PC-9 (cell line): ENCODE data around the gene TRIM74. TPM values are rescaled to one million over a fixed set of nuclear protein-coding genes. Genes with fewer than 3 reads are reported as not detected.
A peak's percentile ranks its signal among the peaks of the same experiment; 100 is the strongest.
"Not testable (repeated sequence)": the region's sequence is repeated elsewhere in the genome, so short reads cannot be mapped to it uniquely, and the experiment has no call there.

Source experiments
- BruUV-seq: library from RNA; stranded (reverse); fragments of 400-500 nt; replicated peaks from 2 replicates; lab custom pipeline; 2021; lab: Mats Ljungman, UMichigan
- CTCF ChIA-PET: fragments of 300-600 bp; sonication (Branson Sonifier 250); formaldehyde crosslinking; loops from one replicate; lab custom pipeline; 2022; ENCODE audit warnings: antibody characterized with exemption; lab: Charles Lee
- POLR2A ChIA-PET: fragments of 300-600 bp; sonication (Branson Sonifier 250); formaldehyde crosslinking; loops from one replicate; lab custom pipeline; 2022; ENCODE audit warnings: antibody characterized with exemption; ENCODE audit not compliant: unreplicated experiment; lab: Charles Lee
- DNase-seq, 2 experiments: peaks; one replicate each; pipeline versions ENCODE4 v3.0.0 to v3.0.0-alpha.2; 2015 to 2022; ENCODE audit warnings: mixed read lengths in 1 of 2
- H2AFZ ChIP-seq: fragments of 200-600 bp; sonication (generic); 2 replicates; pipeline ENCODE4 v1.8.1; 2017; ENCODE audit warnings: antibody characterized with exemption
- H3F3A ChIP-seq: fragments of 200-600 bp; sonication (generic); 2 replicates; pipeline ENCODE4 v1.8.1; 2017; ENCODE audit warnings: antibody characterized with exemption, mild to moderate bottlenecking, low read depth; ENCODE audit not compliant: insufficient read depth
- H3K27ac ChIP-seq: fragments of 200-600 bp; sonication (generic); 2 replicates; pipeline ENCODE4 v1.6.1; 2016; ENCODE audit warnings: mixed run types
- H3K27me3 ChIP-seq: fragments of 200-600 bp; sonication (generic); 2 replicates; pipeline ENCODE4 v1.6.1; 2016; ENCODE audit warnings: low read depth, mixed run types; ENCODE audit not compliant: insufficient read depth
- H3K36me3 ChIP-seq: fragments of 200-600 bp; sonication (generic); 2 replicates; pipeline ENCODE4 v1.6.1; 2016; ENCODE audit warnings: low read depth, mixed run types
- H3K4me1 ChIP-seq: fragments of 200-600 bp; sonication (generic); replicated peaks from 2 replicates; pipeline ENCODE4 v1.6.1; 2016; ENCODE audit warnings: mixed run types; ENCODE audit not compliant: insufficient read depth
- H3K4me2 ChIP-seq: fragments of 200-600 bp; sonication (generic); 2 replicates; pipeline ENCODE4 v1.6.1; 2017; ENCODE audit warnings: mixed run types
- H3K4me3 ChIP-seq: fragments of 200-600 bp; sonication (generic); 2 replicates; pipeline ENCODE4 v1.6.1; 2016; ENCODE audit warnings: mixed run types
- H3K79me2 ChIP-seq: fragments of 200-600 bp; sonication (generic); 2 replicates; pipeline ENCODE4 v1.6.1; 2017; ENCODE audit warnings: low read depth, mixed run types
- H3K9me2 ChIP-seq: fragments of 200-600 bp; sonication (generic); 2 replicates; pipeline ENCODE4 v1.8.1; 2017; ENCODE audit warnings: mild to moderate bottlenecking; ENCODE audit not compliant: insufficient read depth
- H3K9me3 ChIP-seq: fragments of 200-600 bp; sonication (generic); 2 replicates; pipeline ENCODE4 v1.8.1; 2016; ENCODE audit warnings: low read depth; ENCODE audit not compliant: insufficient read depth
- H4K20me1 ChIP-seq: fragments of 200-600 bp; sonication (generic); 2 replicates; pipeline ENCODE4 v1.8.1; 2017; ENCODE audit not compliant: insufficient read depth
- CTCF ChIP-seq: fragments of 200-600 bp; sonication (generic); conservative IDR thresholded peaks from 2 replicates; pipeline ENCODE4 v1.6.1; 2017; ENCODE audit warnings: mixed run types, antibody characterized with exemption, mild to moderate bottlenecking, moderate library complexity
- EZH2 ChIP-seq: fragments of 200-600 bp; sonication (generic); IDR thresholded peaks from 2 replicates; pipeline ENCODE4 v1.8.0; 2017; ENCODE audit warnings: antibody characterized with exemption, low read depth
- intact Hi-C: fragments of 100-400 bp; cut with micrococcal nuclease; formaldehyde crosslinking; loops from one replicate; pipeline ENCODE4 v1.10.0; 2022; ENCODE audit not compliant: unreplicated experiment
- total RNA-seq: library from RNA; stranded (reverse); gene quantifications from 2 replicates; pipeline ENCODE4 v1.2.3, GENCODE V29; 2021

Gene TRIM74
- total RNA-seq, 1 experiment from 2014 or later = 1.2 TPM

- BruUV-seq, H3K9me3 ChIP-seq, DNase-seq, H4K20me1 ChIP-seq, CTCF ChIA-PET, H3K9me2 ChIP-seq, H3K27ac ChIP-seq, H3K27me3 ChIP-seq, POLR2A ChIA-PET, H3K4me3 ChIP-seq, H2AFZ ChIP-seq, H3K4me2 ChIP-seq: not testable (repeated sequence)
- Histone ChIP-seq H3F3A (peaks cover 15% of the 10 kb centered on the region; the same call in 1 of the 2 replicates), H3K4me1 (peaks cover 15% of the 10 kb centered on the region; the same call in 1 of the 2 replicates), H3K79me2 (peaks cover 38% of the 10 kb centered on the region), H3K36me3 (peaks cover 25% of the 10 kb centered on the region)
- intact Hi-C loops = loop anchor here (10.0 kb wide), 1 partner anchor 527 kb away; no protein-coding TSS in a partner anchor
Observed at GRCh38 chr7:72927791-72928190, 41.5 kb downstream of the TRIM74 start.

DNA sequence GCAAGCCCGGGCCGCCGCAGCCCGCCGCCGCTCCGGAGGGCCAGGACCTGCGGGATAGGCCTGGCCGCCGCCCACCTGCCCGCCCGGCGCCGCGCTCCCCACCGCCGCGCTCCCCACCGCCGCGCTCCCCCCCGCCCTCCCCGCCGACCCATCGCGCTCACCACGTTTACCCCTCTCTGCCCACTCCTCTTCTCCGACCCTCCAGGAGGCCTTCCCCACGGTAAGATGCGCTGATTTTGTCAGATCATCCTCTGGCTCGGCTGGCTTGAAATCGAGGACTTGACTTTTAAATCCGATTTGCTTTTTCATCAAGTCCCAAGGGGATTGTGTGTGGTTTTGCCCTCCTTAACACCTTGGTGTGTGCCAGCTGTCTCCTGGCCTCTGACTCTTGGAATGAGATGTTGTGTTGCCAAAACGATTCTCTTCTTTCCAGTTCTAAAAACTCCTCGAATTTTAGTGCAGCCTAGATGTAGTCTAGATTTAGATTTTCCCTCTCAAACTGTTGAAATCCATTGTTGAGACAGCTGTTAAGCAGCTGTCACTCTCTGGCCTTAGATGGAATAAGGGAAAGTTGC, 43.6 kb downstream of the TRIM74 start:
- no peak for TF ChIP-seq EZH2
- no peak for TF ChIP-seq CTCF
- Histone ChIP-seq H3K27ac (peak overlapping the region; percentile 78), H4K20me1 (no peaks in the 10 kb centered on the region; the same call in 1 of the 2 replicates), H3K9me2 (no peaks in the 10 kb centered on the region), H3K27me3 (no peaks in the 10 kb centered on the region), H3K4me2 (peak overlapping the region; percentile 95), H3K4me3 (peak overlapping the region; percentile 97), H3F3A (peaks cover 30% of the 10 kb centered on the region; the same call in 1 of the 2 replicates), H3K79me2 (peaks cover 38% of the 10 kb centered on the region), H3K4me1 (peaks cover 15% of the 10 kb centered on the region; the same call in 1 of the 2 replicates), H2AFZ (peak overlapping the region; percentile 62; the same call in 1 of the 2 replicates), H3K9me3 (no peaks in the 10 kb centered on the region), H3K36me3 (peaks cover 22% of the 10 kb centered on the region)
- POLR2A ChIA-PET = no interaction called here
- intact Hi-C loops = loop anchor here (10.0 kb wide), 1 partner anchor 529 kb away; no protein-coding TSS in a partner anchor
- BruUV-seq = no TSS peak
- CTCF ChIA-PET = no interaction called here
- peak in 1 of 2 experiments; percentile 37 for DNase-seq

- Histone ChIP-seq H3K4me3 (peak within 1 kb of the TSS; percentile 97), H3K79me2 (peaks cover 38% of the 10 kb centered on the region), H2AFZ (peak within 1 kb of the TSS; percentile 74), H3K27me3 (no peaks in the 10 kb centered on the region), H3K36me3 (peaks cover 19% of the 10 kb centered on the region), H3K9me2 (no peaks in the 10 kb centered on the region), H3K9me3 (no peaks in the 10 kb centered on the region), H3K4me2 (peak within 1 kb of the TSS; percentile 95), H4K20me1 (no peaks in the 10 kb centered on the region; the same call in 1 of the 2 replicates), H3K27ac (peak within 1 kb of the TSS; percentile 78), H3F3A (peaks cover 30% of the 10 kb centered on the region; the same call in 1 of the 2 replicates), H3K4me1 (peaks cover 15% of the 10 kb centered on the region; the same call in 1 of the 2 replicates)
- DNase-seq = peak; percentile 65 to 84
- no TSS peak for BruUV-seq
- intact Hi-C loops = loop anchor here (5.0 to 10.0 kb wide), 2 partner anchors 98 to 530 kb away; partner anchors contain the start of gene TYW1B
- TF ChIP-seq EZH2 (no peak), CTCF (no peak)
- CTCF ChIA-PET = no interaction called here
- POLR2A ChIA-PET = no interaction called here
Observed at GRCh38 chr7:72924733-72925545, 44.3 kb downstream of the TRIM74 start, which contains the start of gene POM121. Gene POM121 (plus strand): TSS chr7:72925095. CDS start chr7:72925122, 27 bp downstream.
